Lung (tissue), 12 donors: ENCODE measurements around the gene CHMP4A. TPM values are rescaled to one million over a fixed set of nuclear protein-coding genes. Genes with fewer than 3 reads are reported as not detected.

Experiments used
- ATAC-seq: fragments of 200-7000 bp; cut with Tn5 transposase; one replicate; pipeline ENCODE4 v1.9.1; 2020; ENCODE audit warnings: moderate number of reproducible peaks; ENCODE audit not compliant: insufficient read depth, low FRiP score
- DNase-seq, 3 donors: peaks; one replicate each; pipeline ENCODE4 v3.0.0-alpha.2; 2013 to 2017
- H3K27ac ChIP-seq, 2 donors: one replicate each; pipeline ENCODE4 v1.5.1; 2013; ENCODE audit warnings: mild to moderate bottlenecking in 2 of 2, moderate library complexity in 2 of 2, control low read depth in 1 of 2, inconsistent platforms in 1 of 2, low read depth in 1 of 2, low read length in 1 of 2
- H3K27me3 ChIP-seq, 3 donors: one replicate each; pipeline ENCODE4 v1.5.1; 2013; ENCODE audit warnings: low read length in 2 of 3; ENCODE audit not compliant: control insufficient read depth in 3 of 3, insufficient read depth in 3 of 3
- H3K36me3 ChIP-seq, 4 donors: one replicate each; pipeline ENCODE4 v1.5.1; 2013; ENCODE audit warnings: low read length in 4 of 4, mild to moderate bottlenecking in 1 of 4, moderate library complexity in 1 of 4; ENCODE audit not compliant: control insufficient read depth in 4 of 4, insufficient read depth in 4 of 4
- H3K4me1 ChIP-seq, 5 donors: one replicate each; pipeline ENCODE4 v1.5.1; 2013; ENCODE audit warnings: low read length in 5 of 5, mild to moderate bottlenecking in 2 of 5, moderate library complexity in 1 of 5; ENCODE audit not compliant: control insufficient read depth in 5 of 5, insufficient read depth in 5 of 5
- H3K4me3 ChIP-seq: one replicate; pipeline ENCODE4 v1.5.1; 2013; ENCODE audit warnings: mild to moderate bottlenecking, control low read depth, moderate library complexity
- H3K9ac ChIP-seq, 2 donors: one replicate each; pipeline ENCODE4 v1.5.1; 2013; ENCODE audit warnings: low read length in 2 of 2, control low read depth in 1 of 2; ENCODE audit not compliant: insufficient read depth in 1 of 2
- H3K9me3 ChIP-seq, 4 donors: one replicate each; pipeline ENCODE4 v1.5.1; 2013; ENCODE audit warnings: low read length in 3 of 4, mild to moderate bottlenecking in 1 of 4, moderate library complexity in 1 of 4; ENCODE audit not compliant: control insufficient read depth in 4 of 4, insufficient read depth in 3 of 4
- CTCF ChIP-seq: IDR thresholded peaks from 2 replicates; pipeline ENCODE4 v1.5.1; 2012; ENCODE audit warnings: mild to moderate bottlenecking; ENCODE audit errors: control extremely low read depth, extremely low read depth
- WGBS, 2 donors: extraction: QIAGEN DNeasy Blood & Tissue Kit; methylation state at CpG; one replicate each; pipeline ENCODE4 v1.1.7; 2013; 5-methylcytosine and 5-hydroxymethylcytosine counted together
- polyA plus RNA-seq, 2 donors: library from polyadenylated mRNA; stranded (reverse); fragments of 200-250 nt; gene quantifications; one replicate each; pipeline ENCODE4 v1.2.1, GENCODE V29; 2013
- total RNA-seq, 2 donors: library from RNA; depleted of rRNA in 1 of 2; stranded (reverse); fragments of >200 nt in 1 of 2; gene quantifications; one replicate each; pipeline ENCODE4 v1.2.1, GENCODE V29; 2014 to 2021
- donor health status: control.
- donor health status: control.
- donor health status: Bipolar disorder and iron deficiency.
- donor health status: healthy.
- donor health status: DM: yes; HTN: yes; CAD: no.

Gene CHMP4A
- total and polyA plus RNA-seq, 4 donors: 37.2 to 103 (median 60.6) TPM

DNA sequence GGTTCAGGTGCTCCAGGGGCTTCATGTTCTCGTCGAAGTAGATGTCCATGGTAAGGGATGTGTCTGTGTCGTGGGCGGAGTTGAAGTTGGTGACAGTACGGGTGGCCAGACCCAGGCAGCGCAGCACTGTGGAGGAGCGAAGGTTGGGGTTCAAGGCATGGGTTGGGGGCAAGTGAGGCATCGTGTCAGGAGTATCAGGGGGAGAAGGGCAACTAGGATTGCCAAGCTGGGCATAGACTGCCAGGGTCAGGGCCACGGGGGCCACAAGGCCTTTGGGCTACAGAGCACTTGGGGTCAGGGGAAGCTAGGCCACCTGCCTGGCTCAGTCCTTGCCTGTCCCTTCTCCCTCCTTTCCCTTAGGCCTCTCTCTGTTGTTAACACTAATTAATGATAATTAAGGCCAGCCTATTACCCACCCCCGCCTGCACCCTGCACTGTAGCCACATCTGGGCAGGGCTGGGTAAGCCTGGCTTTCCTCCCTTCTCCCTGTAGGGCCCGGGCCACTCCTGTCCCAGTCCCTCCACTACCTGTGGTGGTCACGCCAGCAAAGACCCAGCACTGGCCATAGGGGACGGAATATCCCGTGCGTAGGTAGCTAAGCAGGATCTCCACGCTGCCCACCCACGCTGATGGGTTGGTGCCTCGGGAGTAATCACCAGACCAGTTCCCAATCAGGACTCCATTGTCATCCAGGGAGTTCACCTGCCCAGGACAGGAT, 45.4 kb upstream of the CHMP4A start:
- H3K4me1 ChIP-seq: peaks cover 0 to 11% (median 7%) of the 10 kb centered on the region in 5 donors
- no peaks in the 10 kb centered on the region for H3K9me3 ChIP-seq
- no peak overlapping the region for H3K9ac ChIP-seq
- peaks cover 0 to 8% (median 0%) of the 10 kb centered on the region in 4 donors for H3K36me3 ChIP-seq
- ATAC-seq (no peak), DNase-seq (no peak)
- no peaks in the 10 kb centered on the region for H3K27me3 ChIP-seq
- 91 to 97% methylated on average over 18 of the region's 18 CpGs for whole genome bisulfite sequencing, 2 donors
- H3K27ac ChIP-seq: peak overlapping the region in 1 of 2 donors; percentile 59
- TF ChIP-seq CTCF: no peak
- H3K4me3 ChIP-seq: no peak overlapping the region

- Histone ChIP-seq H3K4me3 (no peak overlapping the region), H3K27ac (peak overlapping the region in 1 of 2 donors; percentile 59), H3K9ac (no peak overlapping the region), H3K9me3 (no peaks in the 10 kb centered on the region), H3K4me1 (peaks cover 0 to 11% (median 7%) of the 10 kb centered on the region in 5 donors), H3K36me3 (peaks cover 0 to 10% (median 0%) of the 10 kb centered on the region in 4 donors), H3K27me3 (no peaks in the 10 kb centered on the region)
- DNase-seq (no peak), ATAC-seq (no peak)
- no peak for TF ChIP-seq CTCF
- WGBS, 2 donors: 86 to 91% methylated on average over 9 of the region's 9 CpGs
Observed at GRCh38 chr14:24258119-24258518, 44.8 kb upstream of the CHMP4A start.

DNA sequence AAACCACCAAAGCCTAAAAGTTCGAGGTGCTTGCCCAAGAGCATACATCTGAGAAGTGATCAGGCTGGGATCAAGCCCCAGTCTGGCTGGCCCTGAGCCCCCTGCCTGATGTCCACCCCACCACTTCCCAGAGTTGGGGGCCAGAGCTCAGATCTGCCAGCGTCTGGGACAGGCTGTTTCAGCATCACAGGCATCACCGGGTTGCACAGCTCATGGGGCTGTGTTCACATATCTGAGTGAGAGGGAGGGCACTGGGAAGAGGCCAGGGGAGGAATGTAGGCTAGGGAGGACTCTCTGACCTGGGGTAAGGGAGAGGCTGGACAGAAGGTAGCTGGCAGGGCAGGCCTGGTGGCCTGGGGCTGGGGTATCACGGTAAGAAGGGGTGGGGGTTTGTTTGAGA, 43.7 kb upstream of the CHMP4A start:
- WGBS, 2 donors: 73 to 79% methylated on average over 4 of the region's 4 CpGs
- no peak for DNase-seq
- no peak for TF ChIP-seq CTCF
- peaks cover 0 to 18% (median 0%) of the 10 kb centered on the region in 4 donors for H3K36me3 ChIP-seq
- H3K27ac ChIP-seq: no peak overlapping the region
- H3K4me1 ChIP-seq: peaks cover 0 to 11% (median 7%) of the 10 kb centered on the region in 5 donors
- no peak overlapping the region for H3K4me3 ChIP-seq
- no peak overlapping the region for H3K9ac ChIP-seq
- H3K9me3 ChIP-seq: no peaks in the 10 kb centered on the region
- ATAC-seq: no peak
- no peaks in the 10 kb centered on the region for H3K27me3 ChIP-seq
